GM12891 (cell line): ENCODE data around the gene GDAP2.

Experiments
- POLR2A ChIP-seq: IDR thresholded peaks from 2 replicates; pipeline ENCODE4 v1.6.1; 2011; ENCODE audit warnings: low read depth, low read length, control low read depth
- TAF1 ChIP-seq: IDR thresholded peaks from 2 replicates; pipeline ENCODE4 v1.6.1; 2011; ENCODE audit warnings: low read depth, low read length, control low read depth

- no peak for TF ChIP-seq POLR2A
- TF ChIP-seq TAF1 = no peak
Observed at GRCh38 chr1:117857418-117857817, 72.0 kb downstream of the GDAP2 start.
